ENCODE results near the gene OR1I1.
"Not testable (repeated sequence)": the region's sequence is repeated elsewhere in the genome, so short reads cannot be mapped to it uniquely, and the experiment has no call there.

OR1I1 gene

GRCh38 chr19:15081911-15082310, at the start of gene OR1I1:
TSS of gene OR1I1 (plus strand) at chr19:15082211. CDS start at chr19:15087066, 4,855 bp downstream.
- DNase-seq, result no peak

GRCh38 chr19:15035795-15036311, 46.2 kb upstream of the OR1I1 start:
- no peak for DNase-seq

GRCh38 chr19:15037586-15037985, 44.4 kb upstream of the OR1I1 start:
- no peak for DNase-seq

- DNase-seq, result no peak
Observed at GRCh38 chr19:15038294-15038693, 43.7 kb upstream of the OR1I1 start.

GRCh38 chr19:15042003-15042402, 40.0 kb upstream of the OR1I1 start:
- DNase-seq, result no peak

- no peak for DNase-seq
Observed at GRCh38 chr19:15042826-15043225, 39.2 kb upstream of the OR1I1 start.

- no peak for DNase-seq
Observed at GRCh38 chr19:15045506-15045905, 36.5 kb upstream of the OR1I1 start.

- no peak for DNase-seq
Observed at GRCh38 chr19:15047680-15048079, 34.3 kb upstream of the OR1I1 start.

GRCh38 chr19:15048128-15048527, 33.9 kb upstream of the OR1I1 start:
- DNase-seq, result no peak

GRCh38 chr19:15048885-15049541, 33.0 kb upstream of the OR1I1 start, which contains the start of gene CASP14:
TSS of gene CASP14 (plus strand) at chr19:15049480. CDS start at chr19:15052252, 2,772 bp downstream.
- no peak for DNase-seq

- no peak for DNase-seq
Observed at GRCh38 chr19:15050639-15051038, 31.4 kb upstream of the OR1I1 start.

- DNase-seq, result no peak
Observed at GRCh38 chr19:15062036-15062435, 20.0 kb upstream of the OR1I1 start.

- not testable (repeated sequence) for DNase-seq
Observed at GRCh38 chr19:15070386-15070785, 11.6 kb upstream of the OR1I1 start.

- DNase-seq, result no peak
Observed at GRCh38 chr19:15072930-15073647, 8.9 kb upstream of the OR1I1 start.

GRCh38 chr19:15074371-15074770, 7.6 kb upstream of the OR1I1 start:
- DNase-seq, result no peak

GRCh38 chr19:15075806-15076205, 6.2 kb upstream of the OR1I1 start:
- DNase-seq, result no peak

GRCh38 chr19:15080002-15080401, 2.0 kb upstream of the OR1I1 start:
- DNase-seq, result not testable (repeated sequence)

- DNase-seq, result no peak
Observed at GRCh38 chr19:15087182-15087581, 5.2 kb downstream of the OR1I1 start.

- DNase-seq, result no peak
Observed at GRCh38 chr19:15091918-15092753, 10.1 kb downstream of the OR1I1 start.

- DNase-seq, result no peak
Observed at GRCh38 chr19:15093001-15093400, 11.0 kb downstream of the OR1I1 start.

GRCh38 chr19:15096223-15096622, 14.2 kb downstream of the OR1I1 start:
- DNase-seq, result no peak

GRCh38 chr19:15097980-15098379, 16.0 kb downstream of the OR1I1 start:
- not testable (repeated sequence) for DNase-seq

- DNase-seq, result no peak
Observed at GRCh38 chr19:15098460-15098859, 16.4 kb downstream of the OR1I1 start.

Data from NCI-H226 (cell line).